Rectal smooth muscle tissue (tissue), 1 donor: ENCODE results near the gene ASIP.
"Not testable (repeated sequence)": the region's sequence is repeated elsewhere in the genome, so short reads cannot be mapped to it uniquely, and the experiment has no call there.

Source experiments
- H3K27ac ChIP-seq: one replicate; pipeline ENCODE4 v1.7.0; 2013; ENCODE audit warnings: low read depth, low read length, inconsistent platforms
- H3K27me3 ChIP-seq: one replicate; pipeline ENCODE4 v1.7.0; 2013; ENCODE audit warnings: low read length; ENCODE audit not compliant: control insufficient read depth, insufficient read depth
- H3K36me3 ChIP-seq: one replicate; pipeline ENCODE4 v1.7.0; 2013; ENCODE audit warnings: low read length; ENCODE audit not compliant: control insufficient read depth, insufficient read depth
- H3K4me1 ChIP-seq: one replicate; pipeline ENCODE4 v1.7.0; 2013; ENCODE audit warnings: low read length; ENCODE audit not compliant: control insufficient read depth, insufficient read depth
- H3K4me3 ChIP-seq: one replicate; pipeline ENCODE4 v1.7.0; 2013; ENCODE audit warnings: low read length
- H3K9ac ChIP-seq: one replicate; pipeline ENCODE4 v1.7.0; 2013; ENCODE audit warnings: low read length

Gene ASIP

DNA sequence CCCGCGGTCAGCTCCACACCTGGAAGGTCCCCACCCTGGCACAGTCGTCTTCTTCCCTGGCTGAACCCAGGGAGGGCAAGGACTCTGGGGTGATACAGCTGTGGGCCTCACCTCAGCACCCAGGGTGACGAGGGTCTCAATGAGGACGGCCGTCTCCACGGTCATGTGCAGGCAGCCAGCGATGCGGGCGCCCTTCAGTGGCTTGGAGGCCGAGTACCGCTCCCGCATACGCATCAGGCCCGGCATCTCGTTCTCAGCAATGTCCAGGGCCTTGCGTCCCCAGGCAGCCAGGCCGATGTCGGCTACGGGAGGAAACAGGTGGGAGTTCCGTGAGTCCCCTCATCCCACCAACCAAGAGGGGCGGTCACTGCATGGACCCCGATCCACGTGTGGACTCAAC, 54.1 kb downstream of the ASIP start:
- no peak overlapping the region for H3K27ac ChIP-seq
- no peaks in the 10 kb centered on the region for H3K27me3 ChIP-seq
- peaks cover 14% of the 10 kb centered on the region for H3K36me3 ChIP-seq
- no peak overlapping the region for H3K9ac ChIP-seq
- no peaks in the 10 kb centered on the region for H3K4me1 ChIP-seq
- H3K4me3 ChIP-seq, result no peak overlapping the region

DNA sequence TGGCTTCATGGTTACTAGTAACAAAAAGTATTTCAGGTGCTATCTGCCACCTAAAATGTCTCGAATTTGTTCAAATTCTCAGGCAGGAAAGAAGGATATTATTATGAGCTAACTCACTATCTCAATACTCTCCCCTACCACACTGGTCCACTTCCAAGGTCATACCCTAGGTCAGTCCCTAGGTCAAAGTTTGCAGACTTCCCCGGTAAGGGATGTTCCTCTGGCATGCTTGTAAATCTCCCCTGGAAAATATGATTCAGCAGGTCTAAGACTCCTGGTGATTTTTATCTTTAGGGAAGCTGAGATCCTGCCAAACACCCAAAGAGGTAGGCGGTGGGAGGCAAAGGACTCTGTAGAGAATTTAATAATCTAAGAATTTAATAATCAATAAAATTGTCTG, 55.2 kb downstream of the ASIP start:
- peaks cover 3% of the 10 kb centered on the region for H3K4me1 ChIP-seq
- H3K9ac ChIP-seq, result no peak overlapping the region
- H3K36me3 ChIP-seq, result peaks cover 9% of the 10 kb centered on the region
- no peak overlapping the region for H3K4me3 ChIP-seq
- no peaks in the 10 kb centered on the region for H3K27me3 ChIP-seq
- no peak overlapping the region for H3K27ac ChIP-seq

DNA sequence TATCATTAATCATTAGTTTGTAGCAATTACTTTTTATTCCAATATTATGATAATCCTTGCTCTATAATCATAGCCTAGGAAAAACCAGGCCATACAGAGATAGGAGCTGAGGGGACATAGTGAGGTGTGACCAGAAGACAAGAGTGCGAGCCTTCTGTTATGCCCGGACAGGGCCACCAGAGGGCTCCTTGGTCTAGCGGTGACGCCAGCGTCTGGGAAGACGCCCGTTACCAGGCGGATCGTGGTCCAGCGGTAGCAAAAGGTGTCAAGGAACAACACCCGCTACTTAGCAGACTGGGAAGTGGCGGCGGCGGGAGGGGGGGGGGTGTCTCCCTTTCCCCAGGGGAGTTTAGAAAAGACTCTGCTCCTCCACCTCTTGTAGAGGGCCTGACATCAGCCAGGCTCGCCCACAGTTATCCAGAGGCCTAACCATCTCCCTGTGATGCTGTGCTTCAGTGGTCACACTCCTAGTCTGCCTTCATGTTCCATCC, 57.1 kb downstream of the ASIP start:
- H3K27me3 ChIP-seq, H3K4me1 ChIP-seq, H3K36me3 ChIP-seq, H3K27ac ChIP-seq, H3K9ac ChIP-seq, H3K4me3 ChIP-seq: not testable (repeated sequence)

DNA sequence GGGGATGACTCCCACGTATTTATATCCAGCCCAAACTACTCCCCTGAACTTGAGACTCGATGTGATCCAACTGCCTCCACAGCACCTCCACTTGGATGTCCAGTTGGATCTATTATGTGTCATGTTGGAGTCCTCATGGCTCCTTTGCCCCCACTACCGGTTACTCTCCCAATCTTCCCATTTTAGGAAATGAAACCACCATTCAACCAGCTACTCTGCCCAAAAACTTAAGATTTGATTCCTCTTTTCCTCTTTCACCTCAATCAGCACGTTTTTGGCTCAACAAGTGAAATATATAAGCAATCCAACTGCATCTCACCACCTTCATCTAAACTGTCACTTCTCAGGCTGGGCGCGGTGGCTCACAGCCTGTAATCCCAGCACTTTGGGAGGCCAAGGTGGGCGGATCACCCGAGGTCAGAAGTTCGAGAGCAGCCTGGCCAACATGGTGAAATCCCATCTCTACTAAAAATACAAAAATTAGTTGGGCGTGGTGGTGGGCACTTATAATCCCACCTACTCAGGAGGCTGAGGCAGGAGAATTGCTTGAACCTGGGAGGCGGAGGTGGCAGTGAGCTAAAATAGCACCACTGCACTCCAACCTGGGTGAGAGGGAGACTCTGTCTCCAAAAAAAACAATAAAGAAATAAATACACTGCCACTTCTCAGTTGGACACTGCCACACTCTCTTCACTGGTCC, 58.5 kb downstream of the ASIP start:
- Histone ChIP-seq H3K27me3 (no peaks in the 10 kb centered on the region), H3K4me1 (peaks cover 7% of the 10 kb centered on the region), H3K27ac (no peak overlapping the region), H3K36me3 (no peaks in the 10 kb centered on the region), H3K9ac (no peak overlapping the region), H3K4me3 (no peak overlapping the region)

DNA sequence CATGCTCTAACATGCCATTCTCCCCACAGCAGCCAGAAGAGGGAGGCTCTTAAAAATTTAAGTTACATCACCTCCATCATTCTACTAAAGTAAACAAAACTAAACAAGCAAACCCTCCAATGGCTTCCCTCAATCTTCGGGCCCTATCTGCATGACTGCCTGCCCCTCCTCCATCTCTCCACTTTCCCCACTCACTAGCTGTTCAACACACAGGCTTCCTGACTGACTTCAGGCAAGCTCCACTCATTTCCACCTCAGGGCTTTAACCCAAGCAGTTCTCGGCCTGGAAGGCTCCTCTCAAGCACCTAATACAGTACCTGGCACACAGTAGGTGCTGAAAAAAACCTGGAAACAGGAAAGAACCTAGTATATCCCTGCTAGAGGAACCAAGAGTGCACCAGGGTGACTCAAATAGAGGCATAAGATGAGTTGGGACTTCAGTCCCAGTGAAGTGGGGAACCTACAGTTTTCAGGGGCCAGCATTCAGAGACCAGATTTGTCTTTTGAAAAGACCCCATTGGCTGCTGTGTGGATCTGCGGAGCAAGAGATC, 59.1 kb downstream of the ASIP start:
- no peak overlapping the region for H3K4me3 ChIP-seq
- H3K27ac ChIP-seq, result no peak overlapping the region
- no peaks in the 10 kb centered on the region for H3K36me3 ChIP-seq
- peaks cover 7% of the 10 kb centered on the region for H3K4me1 ChIP-seq
- H3K9ac ChIP-seq, result no peak overlapping the region
- no peaks in the 10 kb centered on the region for H3K27me3 ChIP-seq

DNA sequence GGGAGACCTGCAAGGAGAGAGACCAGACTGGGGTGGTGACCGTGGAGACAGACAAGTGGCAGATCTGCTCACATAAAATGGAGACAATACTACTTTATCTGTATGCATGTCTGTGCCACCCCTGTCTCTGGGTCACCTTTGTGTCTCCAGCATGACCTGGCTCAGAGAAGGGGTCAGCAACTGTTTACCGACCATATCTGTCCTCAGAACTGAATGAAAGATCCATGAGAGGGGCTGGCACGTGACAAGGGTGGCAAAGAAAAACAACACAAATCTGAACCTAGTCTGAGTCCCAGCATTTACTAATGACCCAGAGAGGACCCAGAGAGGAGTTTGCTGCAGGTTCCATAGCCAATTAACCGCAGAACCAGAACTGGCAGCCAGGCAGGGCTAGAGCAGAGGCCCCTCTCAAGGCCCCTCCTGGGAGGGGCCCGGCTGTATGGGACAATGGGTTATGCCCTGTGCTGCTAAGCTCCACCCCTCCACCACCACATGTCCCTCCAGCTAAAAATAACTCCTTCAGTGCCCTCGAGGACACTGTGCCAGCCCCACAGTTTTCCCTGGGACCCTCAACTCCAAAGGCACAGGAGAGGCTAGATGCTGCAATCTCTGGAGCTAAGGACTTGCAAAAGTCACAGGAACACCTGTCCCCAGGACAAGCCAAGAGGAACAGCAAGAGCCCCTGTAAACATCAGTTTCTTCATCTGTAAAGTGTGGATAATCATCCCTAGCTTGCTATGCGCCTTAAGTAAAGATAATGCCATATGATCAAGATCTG, 59.8 kb downstream of the ASIP start:
- H3K9ac ChIP-seq, result no peak overlapping the region
- H3K36me3 ChIP-seq, result no peaks in the 10 kb centered on the region
- peaks cover 7% of the 10 kb centered on the region for H3K4me1 ChIP-seq
- no peak overlapping the region for H3K4me3 ChIP-seq
- no peaks in the 10 kb centered on the region for H3K27me3 ChIP-seq
- H3K27ac ChIP-seq, result no peak overlapping the region

DNA sequence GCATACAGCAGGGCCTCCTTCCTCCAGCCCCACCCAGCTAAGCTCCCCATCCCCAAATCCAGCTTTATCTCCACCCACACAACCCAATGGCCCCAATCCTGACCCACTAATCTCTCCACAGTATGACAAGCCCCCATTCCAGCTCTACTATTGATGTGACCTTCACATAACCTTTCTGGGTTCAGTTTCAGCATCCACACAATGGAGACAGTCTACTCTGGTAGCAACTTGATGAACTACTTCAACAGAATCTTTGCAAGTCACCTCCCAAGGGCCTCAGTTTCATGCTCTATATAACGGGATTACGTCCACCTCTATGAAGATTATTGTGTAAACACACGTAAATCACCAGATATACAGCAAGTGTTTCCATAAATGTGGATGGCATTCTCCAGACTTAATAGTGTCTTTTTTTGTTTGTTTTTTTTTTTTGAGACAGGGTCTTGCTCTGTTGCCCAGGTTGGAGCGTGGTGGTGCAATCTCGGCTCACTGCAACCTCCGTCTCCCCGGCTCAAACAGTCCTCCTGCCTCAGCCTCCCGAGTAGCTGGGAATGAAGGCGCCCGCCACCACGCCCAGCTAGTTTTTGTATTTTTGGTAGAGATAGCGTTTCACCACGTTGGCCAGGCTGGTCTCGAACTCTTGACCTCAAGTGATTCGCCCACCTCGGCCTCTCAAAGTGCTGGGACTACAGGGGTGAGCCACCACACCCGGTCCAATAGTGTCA, 60.5 kb downstream of the ASIP start:
- no peaks in the 10 kb centered on the region for H3K27me3 ChIP-seq
- no peak overlapping the region for H3K27ac ChIP-seq
- H3K4me1 ChIP-seq, result peaks cover 7% of the 10 kb centered on the region
- no peaks in the 10 kb centered on the region for H3K36me3 ChIP-seq
- H3K9ac ChIP-seq, result peak overlapping the region; percentile 62
- H3K4me3 ChIP-seq, result peak overlapping the region; percentile 91

DNA sequence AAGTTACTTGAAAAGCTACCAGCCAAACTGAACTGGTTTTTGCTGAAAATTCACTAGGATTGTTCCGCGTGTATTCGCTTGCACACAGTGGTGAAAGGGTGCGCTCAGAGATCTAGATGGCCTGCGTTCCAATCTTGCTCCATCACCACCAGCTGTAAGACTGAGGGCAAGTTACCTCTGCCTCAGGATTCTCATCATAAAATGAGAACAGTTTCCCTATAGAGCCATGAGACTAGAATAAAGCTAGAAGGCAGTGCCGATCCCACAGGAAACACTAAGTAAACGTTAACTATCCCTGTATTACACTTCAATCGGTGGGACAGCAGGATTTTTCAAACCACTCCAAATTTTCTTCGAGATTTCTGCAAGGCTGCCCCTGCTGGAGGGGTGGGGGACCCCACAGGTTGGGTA, 61.1 kb downstream of the ASIP start:
- peak overlapping the region; percentile 91 for H3K4me3 ChIP-seq
- H3K4me1 ChIP-seq, result peaks cover 7% of the 10 kb centered on the region
- H3K27me3 ChIP-seq, result no peaks in the 10 kb centered on the region
- H3K9ac ChIP-seq, result peak overlapping the region; percentile 62
- H3K27ac ChIP-seq, result peak overlapping the region; percentile 87
- no peaks in the 10 kb centered on the region for H3K36me3 ChIP-seq

DNA sequence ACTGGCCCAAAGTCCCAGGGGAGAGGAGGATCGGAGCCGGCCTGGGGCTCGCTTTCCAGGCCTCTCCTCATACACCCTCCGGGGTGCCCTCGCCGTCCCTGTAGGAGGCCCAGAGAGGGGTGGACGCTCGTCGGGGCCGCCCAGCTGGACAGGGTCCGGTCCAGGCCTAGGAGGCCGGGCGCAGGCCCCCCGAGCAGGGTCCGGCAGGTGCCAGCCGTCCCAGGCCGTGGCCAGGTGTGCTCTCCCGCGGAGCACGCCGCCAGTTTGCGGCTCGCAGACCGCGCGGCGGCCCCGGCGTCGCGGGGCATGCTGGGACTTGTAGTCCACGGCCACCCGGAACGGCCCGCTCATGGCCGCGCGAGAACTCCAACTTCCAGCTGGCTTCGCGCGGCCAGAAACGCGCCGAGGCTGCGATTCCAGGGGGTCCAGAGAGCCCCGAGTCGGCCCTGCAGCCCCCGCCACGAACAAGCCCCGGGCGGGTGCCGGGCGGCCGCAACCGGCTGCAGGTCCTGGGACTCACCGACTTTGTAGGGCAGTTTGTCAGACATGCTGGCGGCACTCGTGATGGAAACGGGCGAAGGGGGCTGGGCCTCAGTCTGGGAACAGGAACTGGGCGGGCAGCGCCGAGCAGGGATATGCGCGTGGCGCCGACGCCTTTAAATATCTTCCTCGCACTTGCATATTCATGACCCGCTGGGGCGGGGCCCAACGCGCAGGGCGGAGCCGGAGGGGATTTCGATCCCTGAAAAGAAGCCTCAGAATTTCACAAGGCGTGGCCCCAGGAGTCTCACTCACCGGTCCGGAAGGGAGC, 61.7 kb downstream of the ASIP start, which contains the start of gene AHCY:
AHCY (minus strand) TSS at position 633 of the 811 bp plus-strand sequence; CDS start at position 548, 85 bp downstream.
- peak within 1 kb of the TSS; percentile 91 for H3K4me3 ChIP-seq
- no peaks in the 10 kb centered on the region for H3K27me3 ChIP-seq
- H3K36me3 ChIP-seq, result no peaks in the 10 kb centered on the region
- peak within 1 kb of the TSS; percentile 68 for H3K9ac ChIP-seq
- peak within 1 kb of the TSS; percentile 87 for H3K27ac ChIP-seq
- peaks cover 7% of the 10 kb centered on the region for H3K4me1 ChIP-seq

DNA sequence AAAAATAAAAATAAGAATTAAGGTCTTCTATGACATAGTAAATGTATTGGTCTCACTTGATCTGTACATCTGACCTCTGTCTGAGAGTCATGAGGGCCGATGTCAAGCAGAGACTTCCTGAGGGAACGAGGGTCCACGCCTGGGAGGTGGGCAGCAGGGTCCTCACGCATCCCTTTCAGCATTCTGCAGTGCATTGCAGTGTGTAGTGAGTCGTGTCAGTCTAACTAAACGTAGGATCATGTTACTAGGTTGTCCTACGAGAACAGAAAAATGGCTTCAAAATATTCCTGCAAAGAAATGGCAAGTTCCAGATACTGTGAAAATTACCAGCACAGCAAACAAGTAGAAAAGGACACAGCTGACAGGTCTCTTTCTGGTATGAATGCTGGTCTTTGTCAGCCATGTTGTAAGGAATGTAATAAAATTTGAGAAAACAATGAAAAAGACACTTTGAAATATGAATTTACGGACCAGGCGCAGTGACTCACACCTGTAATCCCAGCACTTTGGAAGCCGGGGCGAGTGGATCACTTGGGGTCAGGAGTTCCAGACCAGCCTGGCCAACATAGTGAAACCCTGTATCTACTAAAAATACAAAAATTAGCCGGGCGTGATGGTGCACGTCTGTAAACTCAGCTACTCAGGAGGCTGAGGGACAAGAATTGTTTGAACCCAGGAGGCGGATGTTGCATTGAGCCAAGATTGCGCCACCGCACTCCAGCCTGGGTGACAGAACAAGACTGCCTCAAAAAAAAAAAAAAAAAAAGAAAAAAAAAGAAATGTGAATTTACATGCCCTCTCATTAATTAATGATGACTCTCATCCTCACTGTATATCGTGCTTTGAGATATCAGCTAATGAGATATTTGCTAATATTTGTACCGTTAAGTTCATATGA, 64.4 kb downstream of the ASIP start:
- H3K36me3 ChIP-seq, result no peaks in the 10 kb centered on the region
- no peak overlapping the region for H3K4me3 ChIP-seq
- peaks cover 7% of the 10 kb centered on the region for H3K4me1 ChIP-seq
- no peak overlapping the region for H3K9ac ChIP-seq
- no peaks in the 10 kb centered on the region for H3K27me3 ChIP-seq
- no peak overlapping the region for H3K27ac ChIP-seq

DNA sequence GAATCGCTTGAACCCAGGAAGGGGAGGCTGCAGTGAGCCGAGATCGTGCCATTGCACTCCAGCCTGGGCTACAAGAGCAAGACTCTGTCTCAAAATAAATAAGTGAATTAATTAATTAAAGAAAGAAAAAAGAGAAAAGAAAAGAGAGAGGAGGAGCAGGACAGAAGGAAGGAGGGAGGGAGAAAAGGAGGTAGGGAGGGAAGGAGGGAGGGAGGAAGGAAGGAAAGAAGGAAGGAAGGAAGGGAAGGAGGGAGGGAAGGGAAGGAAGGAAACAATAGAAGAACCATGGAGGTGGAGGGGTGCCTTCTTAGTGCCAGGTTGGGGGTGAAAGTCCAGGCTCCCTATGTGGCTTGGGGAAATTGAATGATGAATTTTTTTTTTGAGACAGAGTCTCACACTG, 68.5 kb downstream of the ASIP start:
- no peak overlapping the region for H3K27ac ChIP-seq
- no peaks in the 10 kb centered on the region for H3K4me1 ChIP-seq
- H3K4me3 ChIP-seq, result no peak overlapping the region
- H3K36me3 ChIP-seq, result no peaks in the 10 kb centered on the region
- peaks cover 7% of the 10 kb centered on the region for H3K27me3 ChIP-seq
- H3K9ac ChIP-seq, result no peak overlapping the region
